22Rv1 (cell line): Measurements from ENCODE around the gene EPHA3.

Experiments
- CTCF ChIP-seq: fragments of 450-650 bp; IDR thresholded peaks from 2 replicates; pipeline ENCODE4 v1.5.1; 2017; ENCODE audit warnings: mild to moderate bottlenecking
- ZFX ChIP-seq: fragments of 450-650 bp; IDR thresholded peaks from 2 replicates; pipeline ENCODE4 v1.6.1; 2017; ENCODE audit warnings: antibody characterized with exemption, borderline replicate concordance

DNA sequence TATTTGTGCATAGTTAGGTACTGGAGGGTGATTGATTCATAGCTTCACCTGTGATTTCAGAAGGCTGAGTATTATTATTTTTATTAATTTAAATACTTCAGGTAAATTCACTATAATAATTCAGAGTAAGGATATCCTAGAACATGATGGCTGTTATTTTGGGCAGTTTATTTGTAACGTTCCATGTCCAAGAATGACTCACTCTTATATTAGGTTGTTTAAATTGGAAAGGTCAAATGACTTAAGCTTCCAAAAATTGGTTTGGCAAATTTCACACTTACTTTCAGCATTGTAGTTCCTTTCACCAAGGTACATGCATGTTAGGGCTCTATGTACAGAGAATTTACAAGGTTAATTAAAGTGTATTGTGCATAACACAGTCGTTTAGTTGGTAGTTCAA is 120.2 kb downstream of the EPHA3 start:
- TF ChIP-seq CTCF = no peak
- TF ChIP-seq ZFX = no peak
